GM18508 (cell line): Measurements from ENCODE around the gene CFAP46.

ENCODE experiments used
- ATAC-seq: cut with Tn5 transposase; IDR thresholded peaks from one replicate; pipeline ENCODE4 v1.9.1; 2021; ENCODE audit warnings: moderate number of reproducible peaks; ENCODE audit not compliant: insufficient read depth, unreplicated experiment

Gene CFAP46

GRCh38 chr10:132764108-132764507 is 178.3 kb downstream of the CFAP46 start:
- no peak for ATAC-seq

- no peak for ATAC-seq
Measured at GRCh38 chr10:132763545-132763944, 178.8 kb downstream of the CFAP46 start.

- no peak for ATAC-seq
Measured at GRCh38 chr10:132762267-132762666, 180.1 kb downstream of the CFAP46 start.

GRCh38 chr10:132761395-132762060 is 180.8 kb downstream of the CFAP46 start:
- ATAC-seq = no peak

GRCh38 chr10:132758865-132759264 is 183.5 kb downstream of the CFAP46 start:
- no peak for ATAC-seq
